Tibial nerve (tissue), 4 donors: ENCODE data around the gene TBRG1.

Experiments
- EP300 ChIP-seq, 2 donors: sonication (generic); formaldehyde crosslinking; IDR thresholded peaks; one replicate each; pipeline ENCODE4 v1.6.1; 2017; ENCODE audit warnings: antibody characterized with exemption in 2 of 2, mild to moderate bottlenecking in 1 of 2
- POLR2A ChIP-seq, 2 donors: fragments of 450-650 bp; IDR thresholded peaks; one replicate each; pipeline ENCODE4 v1.6.1; 2017; ENCODE audit warnings: antibody characterized with exemption in 2 of 2, mild to moderate bottlenecking in 2 of 2, moderate library complexity in 2 of 2
- TF ChIP-seq, protein P1 (sequence below), 5 experiments: fragments of 200-600 bp in 3 of 5; fragments of 450-650 bp in 2 of 5; sonication (generic) in 3 of 5; IDR thresholded peaks; one replicate each; pipeline ENCODE4 v1.5.1; 2016 to 2019; ENCODE audit warnings: antibody characterized with exemption in 5 of 5, mild to moderate bottlenecking in 3 of 5, moderate library complexity in 2 of 5

DNA sequence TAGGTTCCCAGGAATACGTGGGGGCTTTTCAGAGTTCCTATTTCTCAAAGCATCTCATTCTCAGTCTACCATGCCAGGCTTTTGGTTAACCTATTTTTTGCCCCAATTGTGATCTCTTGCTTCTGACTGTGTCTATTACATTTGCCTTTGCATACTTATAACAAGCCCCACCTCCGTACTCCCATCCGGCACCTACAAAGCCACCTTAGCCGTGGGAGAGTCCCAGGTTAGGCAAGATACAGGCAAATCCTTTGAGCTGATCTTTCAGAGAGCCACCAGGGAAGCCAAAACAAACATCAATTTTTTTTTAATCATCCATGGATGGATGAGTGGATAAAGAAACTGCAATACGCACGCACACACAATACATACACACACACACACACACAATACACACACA lies 30.0 kb upstream of the TBRG1 start:
- TF ChIP-seq, protein P1, sequence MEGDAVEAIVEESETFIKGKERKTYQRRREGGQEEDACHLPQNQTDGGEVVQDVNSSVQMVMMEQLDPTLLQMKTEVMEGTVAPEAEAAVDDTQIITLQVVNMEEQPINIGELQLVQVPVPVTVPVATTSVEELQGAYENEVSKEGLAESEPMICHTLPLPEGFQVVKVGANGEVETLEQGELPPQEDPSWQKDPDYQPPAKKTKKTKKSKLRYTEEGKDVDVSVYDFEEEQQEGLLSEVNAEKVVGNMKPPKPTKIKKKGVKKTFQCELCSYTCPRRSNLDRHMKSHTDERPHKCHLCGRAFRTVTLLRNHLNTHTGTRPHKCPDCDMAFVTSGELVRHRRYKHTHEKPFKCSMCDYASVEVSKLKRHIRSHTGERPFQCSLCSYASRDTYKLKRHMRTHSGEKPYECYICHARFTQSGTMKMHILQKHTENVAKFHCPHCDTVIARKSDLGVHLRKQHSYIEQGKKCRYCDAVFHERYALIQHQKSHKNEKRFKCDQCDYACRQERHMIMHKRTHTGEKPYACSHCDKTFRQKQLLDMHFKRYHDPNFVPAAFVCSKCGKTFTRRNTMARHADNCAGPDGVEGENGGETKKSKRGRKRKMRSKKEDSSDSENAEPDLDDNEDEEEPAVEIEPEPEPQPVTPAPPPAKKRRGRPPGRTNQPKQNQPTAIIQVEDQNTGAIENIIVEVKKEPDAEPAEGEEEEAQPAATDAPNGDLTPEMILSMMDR (IDR thresholded peaks at IDR 0.05) = no peak
- no peak for TF ChIP-seq POLR2A (IDR thresholded peaks at IDR 0.05)
- no peak for TF ChIP-seq EP300 (IDR thresholded peaks at IDR 0.05)
